ENCODE measurements around the gene GMDS.

GMDS gene

GRCh38 chr6:1633366-1634021, 611.9 kb downstream of the GMDS start:
- Histone ChIP-seq H3K27me3 (replicated peaks; ENCODE audit: insufficient read depth, low read length) (no peaks in the 10 kb centered on the region), H3K27ac (ENCODE audit: low read length) (no peak overlapping the region), H3K9me2 (replicated peaks; ENCODE audit: insufficient read depth, low read length) (no peaks in the 10 kb centered on the region), H4K20me1 (ENCODE audit: insufficient read depth, low read length) (no peaks in the 10 kb centered on the region), H2AFZ (ENCODE audit: low read length) (no peak overlapping the region), H3F3A (ENCODE audit: insufficient read depth, low read length) (no peaks in the 10 kb centered on the region), H3K9ac (ENCODE audit: low read length) (no peak overlapping the region), H3K36me3 (replicated peaks; ENCODE audit: insufficient read depth, low read length) (no peaks in the 10 kb centered on the region), H3K79me2 (ENCODE audit: low read length) (no peaks in the 10 kb centered on the region), H3K4me3 (ENCODE audit: low read length) (no peak overlapping the region), H3K4me2 (ENCODE audit: low read depth, low read length) (no peak overlapping the region), H3K4me1 (ENCODE audit: low read length) (no peaks in the 10 kb centered on the region), H3K9me3 (replicated peaks; ENCODE audit: insufficient read depth, low read length) (no peaks in the 10 kb centered on the region)
- no peak for DNase-seq
- TF ChIP-seq EZH2phosphoT487 (IDR thresholded peaks at IDR 0.05; ENCODE audit: low read length): no peak
- no peak for TF ChIP-seq EZH2 (optimal IDR thresholded peaks at IDR 0.05; ENCODE audit: low read depth, low read length)
- TF ChIP-seq CTCF (IDR thresholded peaks at IDR 0.05; ENCODE audit: low read length): no peak

GRCh38 chr6:1631251-1631650, 614.2 kb downstream of the GMDS start:
- H4K20me1 ChIP-seq (ENCODE audit: insufficient read depth, low read length): no peaks in the 10 kb centered on the region
- no peaks in the 10 kb centered on the region for H3K79me2 ChIP-seq (ENCODE audit: low read length)
- H2AFZ ChIP-seq (ENCODE audit: low read length): no peak overlapping the region
- no peak overlapping the region for H3K9ac ChIP-seq (ENCODE audit: low read length)
- no peaks in the 10 kb centered on the region for H3F3A ChIP-seq (ENCODE audit: insufficient read depth, low read length)
- H3K36me3 ChIP-seq (replicated peaks; ENCODE audit: insufficient read depth, low read length): no peaks in the 10 kb centered on the region
- no peak overlapping the region for H3K4me2 ChIP-seq (ENCODE audit: low read depth, low read length)
- TF ChIP-seq EZH2phosphoT487 (IDR thresholded peaks at IDR 0.05; ENCODE audit: low read length) (no peak), EZH2 (optimal IDR thresholded peaks at IDR 0.05; ENCODE audit: low read depth, low read length) (no peak), CTCF (IDR thresholded peaks at IDR 0.05; ENCODE audit: low read length) (no peak)
- H3K27ac ChIP-seq (ENCODE audit: low read length): no peak overlapping the region
- H3K27me3 ChIP-seq (replicated peaks; ENCODE audit: insufficient read depth, low read length): no peaks in the 10 kb centered on the region
- no peak overlapping the region for H3K4me3 ChIP-seq (ENCODE audit: low read length)
- H3K9me3 ChIP-seq (replicated peaks; ENCODE audit: insufficient read depth, low read length): no peaks in the 10 kb centered on the region
- H3K9me2 ChIP-seq (replicated peaks; ENCODE audit: insufficient read depth, low read length): no peaks in the 10 kb centered on the region
- H3K4me1 ChIP-seq (ENCODE audit: low read length): no peaks in the 10 kb centered on the region
- DNase-seq: no peak

GRCh38 chr6:1630771-1631217, 614.6 kb downstream of the GMDS start:
- H4K20me1 ChIP-seq (ENCODE audit: insufficient read depth, low read length): no peaks in the 10 kb centered on the region
- H3K27ac ChIP-seq (ENCODE audit: low read length): no peak overlapping the region
- no peaks in the 10 kb centered on the region for H3K27me3 ChIP-seq (replicated peaks; ENCODE audit: insufficient read depth, low read length)
- no peak overlapping the region for H3K4me3 ChIP-seq (ENCODE audit: low read length)
- no peaks in the 10 kb centered on the region for H3K9me3 ChIP-seq (replicated peaks; ENCODE audit: insufficient read depth, low read length)
- no peak for DNase-seq
- H3K36me3 ChIP-seq (replicated peaks; ENCODE audit: insufficient read depth, low read length): no peaks in the 10 kb centered on the region
- H3K79me2 ChIP-seq (ENCODE audit: low read length): no peaks in the 10 kb centered on the region
- no peak overlapping the region for H2AFZ ChIP-seq (ENCODE audit: low read length)
- H3F3A ChIP-seq (ENCODE audit: insufficient read depth, low read length): no peaks in the 10 kb centered on the region
- no peak overlapping the region for H3K4me2 ChIP-seq (ENCODE audit: low read depth, low read length)
- no peaks in the 10 kb centered on the region for H3K9me2 ChIP-seq (replicated peaks; ENCODE audit: insufficient read depth, low read length)
- TF ChIP-seq EZH2phosphoT487 (IDR thresholded peaks at IDR 0.05; ENCODE audit: low read length) (no peak), EZH2 (optimal IDR thresholded peaks at IDR 0.05; ENCODE audit: low read depth, low read length) (no peak), CTCF (IDR thresholded peaks at IDR 0.05; ENCODE audit: low read length) (no peak)
- H3K9ac ChIP-seq (ENCODE audit: low read length): no peak overlapping the region
- H3K4me1 ChIP-seq (ENCODE audit: low read length): no peaks in the 10 kb centered on the region
